Activated CD8-positive, alpha-beta T cell treated with anti-CD3 and anti-CD28 coated beads, Interleukin-2, amount 10 ng/mL, durations not matched to agents 7 days and 5 days (primary cell): Measurements from ENCODE around the gene PLPPR3. TPM values are rescaled to one million over a fixed set of nuclear protein-coding genes. Genes with fewer than 3 reads are reported as not detected.

ENCODE experiments used
- ATAC-seq: fragments of 150-1000 bp; cut with Tn5 transposase; one replicate; pipeline ENCODE4 v1.10.0; 2021; ENCODE audit warnings: moderate library complexity
- CTCF ChIA-PET: fragments of 350-600 bp; sonication (Branson Sonifier 250); formaldehyde crosslinking; loops from one replicate; lab custom pipeline; 2021; ENCODE audit warnings: antibody characterized with exemption; lab: Charles Lee
- POLR2A ChIA-PET: fragments of 350-600 bp; sonication (Branson Sonifier 250); formaldehyde crosslinking; loops from one replicate; lab custom pipeline; 2021; ENCODE audit warnings: antibody characterized with exemption; lab: Charles Lee
- DNase-seq: peaks from one replicate; pipeline ENCODE4 v3.0.0-alpha.2; 2020
- H3K27ac Mint-ChIP-seq: one replicate; pipeline ENCODE4 v1.8.0; 2021; ENCODE audit warnings: mild to moderate bottlenecking, mixed read lengths
- H3K27me3 Mint-ChIP-seq: one replicate; pipeline ENCODE4 v1.8.0; 2021; ENCODE audit warnings: low read depth, mixed read lengths
- H3K36me3 Mint-ChIP-seq: one replicate; pipeline ENCODE4 v1.8.0; 2021; ENCODE audit warnings: low read depth, mixed read lengths
- H3K4me1 Mint-ChIP-seq: one replicate; pipeline ENCODE4 v1.8.0; 2021; ENCODE audit warnings: low read depth, mixed read lengths
- H3K4me3 Mint-ChIP-seq: one replicate; pipeline ENCODE4 v1.8.0; 2021; ENCODE audit warnings: mild to moderate bottlenecking, mixed read lengths
- H3K9me3 Mint-ChIP-seq: one replicate; pipeline ENCODE4 v1.8.0; 2022; ENCODE audit warnings: mixed read lengths; ENCODE audit not compliant: insufficient read depth
- total RNA-seq, 2 experiments: library from RNA; stranded (reverse); gene quantifications; one replicate each; pipeline ENCODE4 v1.2.3, GENCODE V29; 2021

Gene PLPPR3
- not detected for total RNA-seq

- Mint-ChIP-seq H3K9me3 (no peaks in the 10 kb centered on the region), H3K27ac (no peak within 1 kb of the TSS), H3K36me3 (no peaks in the 10 kb centered on the region), H3K27me3 (peaks cover 11% of the 10 kb centered on the region), H3K4me1 (no peaks in the 10 kb centered on the region), H3K4me3 (no peak within 1 kb of the TSS)
- CTCF ChIA-PET: no interaction called here
- DNase-seq (no peak), ATAC-seq (no peak)
- POLR2A ChIA-PET: no interaction called here
Observed at GRCh38 chr19:821825-822503, at the start of gene PLPPR3. Gene PLPPR3 (minus strand): TSS chr19:821955. CDS start chr19:821559, 396 bp downstream.

DNA sequence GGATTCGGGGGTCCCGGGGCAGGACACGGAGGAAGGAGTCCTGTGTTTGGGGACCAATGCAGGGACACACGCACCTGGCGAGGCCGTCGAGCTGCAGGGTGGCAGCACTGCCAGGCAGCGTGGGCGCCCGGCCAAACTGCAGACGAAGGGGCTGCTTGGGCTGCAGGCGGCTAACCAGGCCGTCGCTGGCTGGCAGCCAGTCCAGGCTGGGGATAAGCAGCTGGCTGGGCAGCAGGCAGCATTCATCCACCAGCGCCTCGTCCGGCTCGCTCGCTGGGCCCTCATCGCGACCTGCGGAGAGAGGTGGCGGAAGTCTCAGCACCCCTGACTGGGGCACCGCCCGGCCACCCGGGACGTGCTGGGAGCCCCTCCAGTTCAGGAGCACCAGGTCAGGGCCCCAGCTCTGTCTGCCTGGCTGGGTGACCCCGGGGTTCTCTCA lies 49.2 kb upstream of the PLPPR3 start:
- Mint-ChIP-seq H3K27ac (no peak overlapping the region), H3K4me1 (peaks cover 11% of the 10 kb centered on the region), H3K9me3 (no peaks in the 10 kb centered on the region), H3K27me3 (no peaks in the 10 kb centered on the region), H3K36me3 (peaks cover 19% of the 10 kb centered on the region), H3K4me3 (no peak overlapping the region)
- ATAC-seq (no peak), DNase-seq (no peak)
- POLR2A ChIA-PET: no interaction called here
- CTCF ChIA-PET: no interaction called here

DNA sequence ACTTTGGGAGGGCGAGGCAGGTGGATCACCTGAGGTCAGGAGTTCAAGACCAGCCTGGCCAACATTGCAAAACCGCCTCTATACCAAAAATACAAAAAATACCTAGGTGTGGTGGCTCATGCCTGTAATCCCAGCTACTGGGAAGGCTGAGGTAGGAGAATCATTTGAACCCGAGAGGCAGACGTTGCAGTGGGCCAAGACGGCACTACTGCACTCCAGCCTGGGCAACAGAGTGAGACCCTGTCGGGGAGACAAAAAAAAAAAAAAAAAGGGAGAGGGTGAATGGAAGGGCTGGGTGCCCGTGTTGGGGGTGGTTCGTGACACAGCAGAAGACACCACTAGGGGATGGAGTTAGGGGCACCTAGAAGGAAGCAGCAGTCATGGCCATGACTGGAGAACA lies 48.6 kb upstream of the PLPPR3 start:
- peaks cover 11% of the 10 kb centered on the region for H3K4me1 Mint-ChIP-seq
- POLR2A ChIA-PET: no interaction called here
- no peak overlapping the region for H3K4me3 Mint-ChIP-seq
- DNase-seq (no peak), ATAC-seq (no peak)
- CTCF ChIA-PET: no interaction called here
- no peaks in the 10 kb centered on the region for H3K27me3 Mint-ChIP-seq
- no peaks in the 10 kb centered on the region for H3K9me3 Mint-ChIP-seq
- peak overlapping the region; percentile 55 for H3K27ac Mint-ChIP-seq
- peaks cover 19% of the 10 kb centered on the region for H3K36me3 Mint-ChIP-seq

- H3K4me3 Mint-ChIP-seq: no peak overlapping the region
- no peak overlapping the region for H3K27ac Mint-ChIP-seq
- peaks cover 11% of the 10 kb centered on the region for H3K4me1 Mint-ChIP-seq
- peaks cover 19% of the 10 kb centered on the region for H3K36me3 Mint-ChIP-seq
- CTCF ChIA-PET: no interaction called here
- H3K27me3 Mint-ChIP-seq: no peaks in the 10 kb centered on the region
- H3K9me3 Mint-ChIP-seq: no peaks in the 10 kb centered on the region
- ATAC-seq (no peak), DNase-seq (no peak)
- POLR2A ChIA-PET: no interaction called here
Observed at GRCh38 chr19:869245-870177, 47.8 kb upstream of the PLPPR3 start.

- ChIA-PET CTCF (no interaction called here), POLR2A (no interaction called here)
- DNase-seq (no peak), ATAC-seq (no peak)
- Mint-ChIP-seq H3K4me3 (no peak overlapping the region), H3K27me3 (no peaks in the 10 kb centered on the region), H3K27ac (no peak overlapping the region), H3K9me3 (no peaks in the 10 kb centered on the region), H3K4me1 (peaks cover 16% of the 10 kb centered on the region), H3K36me3 (peaks cover 19% of the 10 kb centered on the region)
Observed at GRCh38 chr19:868458-869244, 46.9 kb upstream of the PLPPR3 start.

- Mint-ChIP-seq H3K4me3 (no peak overlapping the region), H3K27ac (no peak overlapping the region)
- POLR2A ChIA-PET: interaction anchor here (0.6 kb wide), 1 partner anchor 61 kb away, joined by 3 read pairs; no protein-coding TSS in a partner anchor
Observed at GRCh38 chr19:867855-868457, 46.2 kb upstream of the PLPPR3 start.

GRCh38 chr19:867301-867793 lies 45.6 kb upstream of the PLPPR3 start:
- H3K4me3 Mint-ChIP-seq: no peak overlapping the region
- ChIA-PET POLR2A (interaction anchor here (0.6 kb wide), 2 partner anchors 61 to 324 kb away, joined by 3 to 5 read pairs; no protein-coding TSS in a partner anchor), CTCF (no interaction called here)
- H3K27ac Mint-ChIP-seq: no peak overlapping the region
- H3K9me3 Mint-ChIP-seq: no peaks in the 10 kb centered on the region
- peaks cover 5% of the 10 kb centered on the region for H3K27me3 Mint-ChIP-seq
- H3K4me1 Mint-ChIP-seq: peaks cover 24% of the 10 kb centered on the region
- H3K36me3 Mint-ChIP-seq: peaks cover 15% of the 10 kb centered on the region
- DNase-seq (no peak), ATAC-seq (no peak)

More at GRCh38 chr19:867855-868457, 46.2 kb upstream of the PLPPR3 start:
- H3K27me3 Mint-ChIP-seq: no peaks in the 10 kb centered on the region
- H3K36me3 Mint-ChIP-seq: peaks cover 19% of the 10 kb centered on the region
- no peak for DNase-seq
- no peak for ATAC-seq
- peaks cover 23% of the 10 kb centered on the region for H3K4me1 Mint-ChIP-seq
- CTCF ChIA-PET: no interaction called here
- no peaks in the 10 kb centered on the region for H3K9me3 Mint-ChIP-seq

- POLR2A ChIA-PET: interaction anchor here (0.6 kb wide), 2 partner anchors 60 to 325 kb away, joined by 3 to 5 read pairs; no protein-coding TSS in a partner anchor
- CTCF ChIA-PET: interaction anchor here (1.2 kb wide), 1 partner anchor 53 kb away, joined by 4 read pairs; no protein-coding TSS in a partner anchor
- no peak for ATAC-seq
Observed at GRCh38 chr19:866769-867300, 45.1 kb upstream of the PLPPR3 start.

DNA sequence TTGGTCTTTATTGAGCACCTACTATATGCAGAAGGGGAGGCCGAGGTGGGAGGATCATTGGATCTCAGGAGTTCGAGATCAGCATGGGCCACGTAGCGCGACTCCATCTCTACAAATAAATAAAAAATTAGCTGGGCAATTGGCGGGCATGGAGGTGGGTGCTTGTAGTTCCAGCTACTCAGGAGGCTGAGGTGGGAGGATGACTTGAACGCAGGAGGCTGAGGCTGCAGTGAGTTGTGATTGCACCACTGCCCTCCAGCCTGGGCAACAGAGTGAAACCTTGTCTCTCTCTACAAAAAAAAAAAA lies 41.5 kb upstream of the PLPPR3 start:
- Mint-ChIP-seq H3K27me3 (peaks cover 13% of the 10 kb centered on the region), H3K36me3 (peaks cover 4% of the 10 kb centered on the region), H3K9me3 (no peaks in the 10 kb centered on the region), H3K27ac (peak overlapping the region; percentile 66), H3K4me3 (no peak overlapping the region), H3K4me1 (peaks cover 18% of the 10 kb centered on the region)
- ChIA-PET CTCF (interaction anchor here (0.6 to 3.2 kb wide), 31 partner anchors 9 to 380 kb away, joined by 3 to 53 read pairs (median 4); partner anchors contain the start of genes ATP5F1D, MED16, R3HDM4 and RNU6-2), POLR2A (interaction anchor here (0.9 to 1.4 kb wide), 3 partner anchors 56 to 62 kb away, joined by 3 to 6 read pairs (median 3); no protein-coding TSS in a partner anchor)
- ATAC-seq (no peak), DNase-seq (no peak)

More at GRCh38 chr19:866769-867300, 45.1 kb upstream of the PLPPR3 start:
- Mint-ChIP-seq H3K27ac (no peak overlapping the region), H3K27me3 (peaks cover 5% of the 10 kb centered on the region), H3K4me3 (no peak overlapping the region), H3K4me1 (peaks cover 19% of the 10 kb centered on the region), H3K9me3 (no peaks in the 10 kb centered on the region), H3K36me3 (peaks cover 12% of the 10 kb centered on the region)
- no peak for DNase-seq

DNA sequence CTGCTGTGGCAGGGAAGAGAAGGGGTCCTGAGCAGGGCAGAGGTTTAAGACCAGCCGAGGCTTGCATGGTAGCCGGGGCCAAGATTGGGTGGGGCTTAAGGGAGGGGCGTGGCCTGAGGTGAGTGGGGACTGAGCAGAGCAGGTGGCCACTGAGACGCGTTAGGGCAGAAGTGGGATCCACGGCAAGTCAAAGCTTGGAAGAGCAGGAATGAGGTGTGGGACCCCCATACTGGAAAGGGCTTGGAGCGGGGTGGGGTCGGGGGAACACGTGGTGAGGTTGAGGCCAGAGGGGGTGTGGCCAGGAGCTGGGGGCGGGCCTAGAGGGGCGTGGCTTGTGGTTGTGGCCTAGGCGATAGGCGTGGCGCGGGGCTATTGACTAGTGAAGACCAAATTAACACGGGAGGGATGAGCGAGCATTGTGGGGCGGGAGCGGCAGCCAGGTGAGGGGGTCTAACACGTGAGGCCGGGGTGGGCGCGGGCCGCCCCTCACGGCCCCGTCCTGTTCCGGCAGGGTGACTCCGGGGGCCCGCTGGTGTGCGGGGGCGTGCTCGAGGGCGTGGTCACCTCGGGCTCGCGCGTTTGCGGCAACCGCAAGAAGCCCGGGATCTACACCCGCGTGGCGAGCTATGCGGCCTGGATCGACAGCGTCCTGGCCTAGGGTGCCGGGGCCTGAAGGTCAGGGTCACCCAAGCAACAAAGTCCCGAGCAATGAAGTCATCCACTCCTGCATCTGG lies 41.0 kb upstream of the PLPPR3 start:
- peak overlapping the region; percentile 35 for H3K27ac Mint-ChIP-seq
- DNase-seq (peak; percentile 80), ATAC-seq (peak; percentile 50)
- ChIA-PET POLR2A (interaction anchor here (0.9 to 1.4 kb wide), 2 partner anchors 56 to 62 kb away, joined by 3 to 6 read pairs; no protein-coding TSS in a partner anchor), CTCF (interaction anchor here (1.1 to 3.2 kb wide), 13 partner anchors 10 to 268 kb away, joined by 3 to 53 read pairs (median 9); partner anchors contain the start of genes MED16, R3HDM4, RNU6-2 and RNU6-9)
- peak overlapping the region; percentile 36 for H3K4me3 Mint-ChIP-seq
- H3K4me1 Mint-ChIP-seq: peaks cover 18% of the 10 kb centered on the region
- H3K36me3 Mint-ChIP-seq: peaks cover 4% of the 10 kb centered on the region
- no peaks in the 10 kb centered on the region for H3K9me3 Mint-ChIP-seq
- peaks cover 14% of the 10 kb centered on the region for H3K27me3 Mint-ChIP-seq
